ENCODE measurements around the gene RCHY1.
"Not testable (repeated sequence)": the region's sequence is repeated elsewhere in the genome, so short reads cannot be mapped to it uniquely, and the experiment has no call there.

GRCh38 chr4:75531536-75532143 lies 17.4 kb upstream of the RCHY1 start:
- TF ChIP-seq CTCF, POLR2A (IDR thresholded peaks at IDR 0.05): not testable (repeated sequence)
